Measurements from ENCODE around the gene MZT2B. TPM values are rescaled to one million over a fixed set of nuclear protein-coding genes. Genes with fewer than 3 reads are reported as not detected.

Gene MZT2B
- total and polyA plus RNA-seq, 9 of the 15 experiments (the other 6 are each of a cell fraction or from before 2014, with no cell fraction given) = 5.1 to 435 (median 102) TPM

DNA sequence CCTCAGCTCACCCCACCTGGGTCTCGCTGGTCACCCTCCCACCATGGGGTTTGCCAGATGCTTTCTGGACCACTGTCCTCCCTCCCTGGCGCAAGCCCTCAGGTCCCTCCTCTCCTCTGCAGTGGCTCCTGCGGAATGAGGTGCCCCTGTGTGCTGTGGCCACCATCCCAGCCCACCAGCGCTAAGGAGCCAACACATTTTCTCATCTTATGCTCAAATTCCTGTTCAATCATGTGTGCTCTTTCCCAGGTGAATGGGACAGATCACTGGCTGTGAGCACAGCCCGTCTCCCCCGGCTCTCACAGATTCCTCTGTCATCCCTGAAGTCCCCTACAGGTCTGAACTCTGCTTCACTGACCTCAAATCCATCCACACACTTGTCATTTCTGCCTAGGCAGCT lies 21.9 kb upstream of the MZT2B start (continued):
- TF ChIP-seq, protein P1, sequence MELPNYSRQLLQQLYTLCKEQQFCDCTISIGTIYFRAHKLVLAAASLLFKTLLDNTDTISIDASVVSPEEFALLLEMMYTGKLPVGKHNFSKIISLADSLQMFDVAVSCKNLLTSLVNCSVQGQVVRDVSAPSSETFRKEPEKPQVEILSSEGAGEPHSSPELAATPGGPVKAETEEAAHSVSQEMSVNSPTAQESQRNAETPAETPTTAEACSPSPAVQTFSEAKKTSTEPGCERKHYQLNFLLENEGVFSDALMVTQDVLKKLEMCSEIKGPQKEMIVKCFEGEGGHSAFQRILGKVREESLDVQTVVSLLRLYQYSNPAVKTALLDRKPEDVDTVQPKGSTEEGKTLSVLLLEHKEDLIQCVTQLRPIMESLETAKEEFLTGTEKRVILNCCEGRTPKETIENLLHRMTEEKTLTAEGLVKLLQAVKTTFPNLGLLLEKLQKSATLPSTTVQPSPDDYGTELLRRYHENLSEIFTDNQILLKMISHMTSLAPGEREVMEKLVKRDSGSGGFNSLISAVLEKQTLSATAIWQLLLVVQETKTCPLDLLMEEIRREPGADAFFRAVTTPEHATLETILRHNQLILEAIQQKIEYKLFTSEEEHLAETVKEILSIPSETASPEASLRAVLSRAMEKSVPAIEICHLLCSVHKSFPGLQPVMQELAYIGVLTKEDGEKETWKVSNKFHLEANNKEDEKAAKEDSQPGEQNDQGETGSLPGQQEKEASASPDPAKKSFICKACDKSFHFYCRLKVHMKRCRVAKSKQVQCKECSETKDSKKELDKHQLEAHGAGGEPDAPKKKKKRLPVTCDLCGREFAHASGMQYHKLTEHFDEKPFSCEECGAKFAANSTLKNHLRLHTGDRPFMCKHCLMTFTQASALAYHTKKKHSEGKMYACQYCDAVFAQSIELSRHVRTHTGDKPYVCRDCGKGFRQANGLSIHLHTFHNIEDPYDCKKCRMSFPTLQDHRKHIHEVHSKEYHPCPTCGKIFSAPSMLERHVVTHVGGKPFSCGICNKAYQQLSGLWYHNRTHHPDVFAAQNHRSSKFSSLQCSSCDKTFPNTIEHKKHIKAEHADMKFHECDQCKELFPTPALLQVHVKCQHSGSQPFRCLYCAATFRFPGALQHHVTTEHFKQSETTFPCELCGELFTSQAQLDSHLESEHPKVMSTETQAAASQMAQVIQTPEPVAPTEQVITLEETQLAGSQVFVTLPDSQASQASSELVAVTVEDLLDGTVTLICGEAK (IDR thresholded peaks at IDR 0.05) = no peak
- TF ChIP-seq, protein P1 (CRISPR knock-in tag; IDR thresholded peaks at IDR 0.05) = no peak
- TF ChIP-seq, protein P2, sequence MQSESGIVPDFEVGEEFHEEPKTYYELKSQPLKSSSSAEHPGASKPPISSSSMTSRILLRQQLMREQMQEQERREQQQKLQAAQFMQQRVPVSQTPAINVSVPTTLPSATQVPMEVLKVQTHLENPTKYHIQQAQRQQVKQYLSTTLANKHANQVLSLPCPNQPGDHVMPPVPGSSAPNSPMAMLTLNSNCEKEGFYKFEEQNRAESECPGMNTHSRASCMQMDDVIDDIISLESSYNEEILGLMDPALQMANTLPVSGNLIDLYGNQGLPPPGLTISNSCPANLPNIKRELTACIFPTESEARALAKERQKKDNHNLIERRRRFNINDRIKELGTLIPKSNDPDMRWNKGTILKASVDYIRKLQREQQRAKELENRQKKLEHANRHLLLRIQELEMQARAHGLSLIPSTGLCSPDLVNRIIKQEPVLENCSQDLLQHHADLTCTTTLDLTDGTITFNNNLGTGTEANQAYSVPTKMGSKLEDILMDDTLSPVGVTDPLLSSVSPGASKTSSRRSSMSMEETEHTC (IDR thresholded peaks at IDR 0.05) = no peak

Measured in K562 (cell line).